Fibroblast of the aortic adventitia (primary cell): Measurements from ENCODE around the gene MEDAG. TPM values are rescaled to one million over a fixed set of nuclear protein-coding genes. Genes with fewer than 3 reads are reported as not detected.
"Not testable (repeated sequence)": the region's sequence is repeated elsewhere in the genome, so short reads cannot be mapped to it uniquely, and the experiment has no call there.

Source experiments
- DNase-seq: peaks from one replicate; pipeline ENCODE4 v3.0.0-alpha.2; 2010; ENCODE audit warnings: low read depth
- H3K4me3 ChIP-seq: 2 replicates; pipeline ENCODE4 v1.5.1; 2011; ENCODE audit warnings: low read depth, mild to moderate bottlenecking, control low read depth, low read length, moderate library complexity
- CTCF ChIP-seq: IDR thresholded peaks from 2 replicates; pipeline ENCODE4 v1.5.1; 2011; ENCODE audit warnings: mild to moderate bottlenecking, low read length, control low read depth, inconsistent platforms; ENCODE audit not compliant: insufficient read depth
- total RNA-seq: library from RNA; depleted of rRNA; stranded (reverse); fragments of >200 nt; gene quantifications from 2 replicates; pipeline ENCODE4 v1.2.3, GENCODE V29; 2012; ENCODE audit warnings: low replicate concordance

MEDAG gene
- total RNA-seq, 1 donor: 122 TPM

GRCh38 chr13:30916991-30917390 is 10.9 kb downstream of the MEDAG start:
- no peak overlapping the region for H3K4me3 ChIP-seq

GRCh38 chr13:30918662-30919405 is 12.8 kb downstream of the MEDAG start:
- no peak for DNase-seq
- TF ChIP-seq CTCF: no peak
- H3K4me3 ChIP-seq: no peak overlapping the region

More at GRCh38 chr13:30916991-30917390, 10.9 kb downstream of the MEDAG start:
- no peak for TF ChIP-seq CTCF
- no peak for DNase-seq

GRCh38 chr13:30920162-30920909 is 14.3 kb downstream of the MEDAG start:
- TF ChIP-seq CTCF: no peak
- DNase-seq: no peak
- no peak overlapping the region for H3K4me3 ChIP-seq

GRCh38 chr13:30923418-30923817 is 17.3 kb downstream of the MEDAG start:
- no peak overlapping the region for H3K4me3 ChIP-seq
- no peak for DNase-seq
- no peak for TF ChIP-seq CTCF

- H3K4me3 ChIP-seq: no peak overlapping the region
- no peak for DNase-seq
- no peak for TF ChIP-seq CTCF
Measured at GRCh38 chr13:30924721-30925120, 18.6 kb downstream of the MEDAG start.

GRCh38 chr13:30925429-30925828 is 19.4 kb downstream of the MEDAG start:
- H3K4me3 ChIP-seq: no peak overlapping the region
- DNase-seq: no peak
- TF ChIP-seq CTCF: no peak

GRCh38 chr13:30926781-30927180 is 20.7 kb downstream of the MEDAG start:
- no peak for TF ChIP-seq CTCF
- DNase-seq: no peak
- no peak overlapping the region for H3K4me3 ChIP-seq

GRCh38 chr13:30927188-30927587 is 21.1 kb downstream of the MEDAG start:
- DNase-seq: peak; percentile 73
- not testable (repeated sequence) for H3K4me3 ChIP-seq
